ENCODE data around the gene NAPSA.
A peak's percentile ranks its signal among the peaks of the same experiment; 100 is the strongest.

Gene NAPSA

DNA sequence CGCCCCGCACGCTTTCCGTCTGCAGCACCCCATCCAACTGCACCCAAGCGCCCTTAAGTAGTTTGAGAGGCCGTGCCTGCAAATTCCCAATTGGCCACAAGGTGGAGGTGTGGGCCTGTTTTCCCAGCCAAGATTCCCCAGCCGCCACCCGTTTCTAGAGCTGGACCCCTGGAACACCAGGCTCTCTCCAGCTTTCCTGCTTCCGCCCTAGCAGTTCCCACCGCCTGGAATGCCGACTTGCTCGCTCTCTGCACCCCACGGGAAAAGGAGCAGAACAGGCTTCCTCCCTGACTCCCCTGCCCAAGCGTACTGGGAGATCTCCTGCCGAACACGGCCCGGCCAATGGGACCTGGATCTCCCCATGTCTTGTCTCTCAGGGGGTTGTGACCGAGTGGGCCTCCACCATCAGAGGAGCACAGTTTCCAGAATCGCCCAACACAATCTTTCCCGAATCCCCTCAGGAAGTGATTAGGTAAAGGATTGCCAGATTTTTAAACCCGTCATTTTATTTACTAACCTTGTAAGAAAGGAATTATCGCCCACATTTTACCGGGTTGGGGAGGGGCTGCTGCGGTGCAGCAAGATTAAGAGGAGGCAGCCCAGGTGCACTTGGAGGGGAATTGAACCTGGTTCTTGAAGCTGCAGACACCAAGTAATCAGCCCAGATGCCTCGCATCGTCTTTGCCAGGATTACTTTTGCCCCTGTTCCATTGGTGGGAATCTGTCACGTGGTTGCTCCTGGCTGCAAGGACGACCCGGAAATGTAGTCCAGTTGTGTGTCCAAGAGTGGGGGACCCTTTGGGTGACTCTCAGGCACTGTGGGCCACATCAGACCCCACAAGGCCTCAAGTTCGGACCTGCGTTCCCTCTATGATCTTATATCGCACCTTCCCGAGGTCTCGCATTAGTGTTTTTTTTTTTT lies 3.5 kb upstream of the NAPSA start:
- TF ChIP-seq, protein P1, sequence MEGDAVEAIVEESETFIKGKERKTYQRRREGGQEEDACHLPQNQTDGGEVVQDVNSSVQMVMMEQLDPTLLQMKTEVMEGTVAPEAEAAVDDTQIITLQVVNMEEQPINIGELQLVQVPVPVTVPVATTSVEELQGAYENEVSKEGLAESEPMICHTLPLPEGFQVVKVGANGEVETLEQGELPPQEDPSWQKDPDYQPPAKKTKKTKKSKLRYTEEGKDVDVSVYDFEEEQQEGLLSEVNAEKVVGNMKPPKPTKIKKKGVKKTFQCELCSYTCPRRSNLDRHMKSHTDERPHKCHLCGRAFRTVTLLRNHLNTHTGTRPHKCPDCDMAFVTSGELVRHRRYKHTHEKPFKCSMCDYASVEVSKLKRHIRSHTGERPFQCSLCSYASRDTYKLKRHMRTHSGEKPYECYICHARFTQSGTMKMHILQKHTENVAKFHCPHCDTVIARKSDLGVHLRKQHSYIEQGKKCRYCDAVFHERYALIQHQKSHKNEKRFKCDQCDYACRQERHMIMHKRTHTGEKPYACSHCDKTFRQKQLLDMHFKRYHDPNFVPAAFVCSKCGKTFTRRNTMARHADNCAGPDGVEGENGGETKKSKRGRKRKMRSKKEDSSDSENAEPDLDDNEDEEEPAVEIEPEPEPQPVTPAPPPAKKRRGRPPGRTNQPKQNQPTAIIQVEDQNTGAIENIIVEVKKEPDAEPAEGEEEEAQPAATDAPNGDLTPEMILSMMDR (IDR thresholded peaks at IDR 0.05; ENCODE audit: low read depth, low read length, missing control alignments): peak; percentile 80
- no peak for DNase-seq (ENCODE audit: low read depth)
- H3K4me3 ChIP-seq (ENCODE audit: low read depth, low read length): peak overlapping the region; percentile 79

DNA sequence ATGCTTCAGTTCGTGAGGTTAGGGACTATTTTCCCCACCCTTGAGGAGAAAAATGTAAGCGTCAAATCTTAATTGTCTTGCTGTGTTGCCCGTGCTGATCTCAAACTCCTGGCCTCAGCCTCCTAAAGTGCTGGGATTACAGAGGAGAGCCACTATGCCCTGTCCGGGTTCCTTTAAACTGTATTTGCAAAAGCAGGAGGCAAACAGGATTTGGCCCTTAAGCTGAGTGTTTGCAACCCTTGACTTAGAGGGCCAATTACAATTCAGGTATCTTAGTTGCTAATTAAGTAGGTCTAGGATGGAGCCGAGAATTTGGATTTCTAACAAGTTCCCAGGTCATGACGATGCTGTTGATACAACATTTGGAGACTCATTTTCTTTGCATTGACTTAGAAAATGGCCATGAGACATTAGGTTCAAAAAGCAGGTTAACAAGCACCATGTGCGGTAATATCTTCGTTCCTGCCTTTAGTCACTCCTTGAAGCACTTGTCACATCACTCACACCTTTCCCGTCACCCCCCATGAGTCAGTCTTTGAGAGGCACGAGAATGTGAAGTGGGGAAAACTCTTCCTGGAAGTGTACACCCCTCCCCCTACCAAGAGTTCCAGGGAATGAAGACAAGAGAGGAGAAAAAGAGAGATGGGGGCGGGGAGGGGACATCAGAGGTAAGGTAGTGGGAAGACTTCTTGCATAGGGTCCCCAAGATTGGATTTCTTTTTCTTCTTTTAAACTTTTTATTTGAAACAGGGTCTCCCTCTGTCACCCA lies 2.6 kb downstream of the NAPSA start:
- no peak for DNase-seq (ENCODE audit: low read depth)
- TF ChIP-seq, protein P1 (IDR thresholded peaks at IDR 0.05; ENCODE audit: low read depth, low read length, missing control alignments): no peak

DNA sequence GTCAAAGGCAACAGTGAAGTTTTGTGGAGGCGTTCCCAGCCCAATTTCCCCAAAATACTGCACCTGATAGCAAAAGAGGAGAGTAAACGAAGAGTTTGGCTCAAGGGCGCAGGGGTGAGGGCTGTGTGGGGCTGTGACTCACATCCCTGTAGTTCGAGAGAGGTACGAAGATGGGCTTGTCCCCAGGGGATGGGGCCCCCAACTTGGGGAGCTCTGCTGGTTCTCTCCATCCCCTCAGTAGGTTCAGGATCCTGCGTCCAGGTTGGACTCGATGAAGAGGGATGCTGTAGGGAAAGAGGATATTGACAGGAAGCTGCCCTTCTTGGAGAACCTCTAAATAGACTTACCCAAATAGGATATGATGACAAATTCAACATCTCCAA lies 3.4 kb downstream of the NAPSA start:
- DNase-seq (ENCODE audit: low read depth): no peak
- TF ChIP-seq, protein P1 (IDR thresholded peaks at IDR 0.05; ENCODE audit: low read depth, low read length, missing control alignments): no peak
- no peak overlapping the region for H3K4me3 ChIP-seq (ENCODE audit: low read depth, low read length)

More for the DNA sequence above, 2.6 kb downstream of the NAPSA start:
- no peak overlapping the region for H3K4me3 ChIP-seq (ENCODE audit: low read depth, low read length)

DNA sequence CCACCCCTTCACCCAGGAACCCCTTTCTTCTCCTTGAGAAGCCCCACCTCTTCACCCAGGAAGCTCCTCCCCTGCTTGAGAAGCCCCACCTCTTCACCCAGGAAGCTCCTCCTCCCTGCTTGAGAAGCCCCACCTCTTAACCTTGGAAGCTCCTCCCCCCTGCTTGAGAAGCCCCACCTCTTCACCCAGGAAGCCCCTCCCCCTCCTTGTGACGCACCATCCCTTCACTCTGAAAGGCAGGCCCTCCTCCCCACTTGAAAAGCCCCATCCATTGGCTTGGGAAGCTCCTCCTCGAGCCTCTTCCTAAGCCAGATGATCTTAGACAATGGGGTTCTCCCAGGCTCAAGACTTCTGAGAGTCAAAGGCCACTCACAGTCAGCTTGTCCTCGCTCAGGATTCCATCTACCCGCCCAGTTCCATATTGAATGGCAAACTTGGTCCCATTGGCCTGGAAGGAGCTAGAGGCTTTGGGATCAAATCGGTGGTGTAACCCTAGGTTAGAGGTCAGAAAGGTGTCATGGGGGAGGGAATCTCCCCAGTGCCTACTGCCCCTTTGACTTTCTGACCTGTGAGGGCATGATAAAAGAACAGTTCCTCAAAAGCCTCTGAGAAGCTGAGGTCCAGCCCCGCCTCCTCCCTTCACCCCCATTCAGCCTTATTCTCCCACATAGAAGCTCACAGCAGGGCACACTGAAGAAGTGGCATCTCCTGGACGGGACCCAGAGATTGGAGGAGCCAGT lies 4.0 kb downstream of the NAPSA start:
- TF ChIP-seq, protein P1 (IDR thresholded peaks at IDR 0.05; ENCODE audit: low read depth, low read length, missing control alignments): no peak
- DNase-seq (ENCODE audit: low read depth): no peak

DNA sequence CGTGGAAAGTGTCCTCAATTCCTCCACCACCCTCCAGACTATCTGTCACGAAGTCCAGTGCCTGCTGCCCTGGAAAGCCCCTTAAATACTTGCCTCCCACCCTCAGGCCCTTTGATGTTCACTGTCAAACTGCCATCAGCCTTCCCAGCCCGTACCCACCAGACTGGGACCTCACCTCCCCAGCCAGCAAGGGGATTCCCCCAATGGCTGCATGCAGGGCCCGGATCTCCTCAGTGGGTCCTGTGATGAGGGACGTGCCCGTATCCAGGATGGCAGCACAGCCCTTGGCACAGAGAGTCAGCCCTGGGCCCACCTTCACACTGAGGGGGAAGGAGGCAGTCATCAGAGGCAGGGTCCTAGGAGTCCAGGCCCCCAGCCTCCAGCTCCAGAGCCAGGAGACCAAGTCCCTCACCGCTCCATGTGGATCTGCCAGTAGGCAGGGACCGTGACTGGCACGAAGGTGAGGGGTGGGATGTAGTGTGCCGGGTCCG lies 6.1 kb downstream of the NAPSA start:
- peak overlapping the region; percentile 66 for H3K4me3 ChIP-seq (ENCODE audit: low read depth, low read length)
- no peak for DNase-seq (ENCODE audit: low read depth)
- TF ChIP-seq, protein P1 (IDR thresholded peaks at IDR 0.05; ENCODE audit: low read depth, low read length, missing control alignments): no peak

More for the DNA sequence above, 4.0 kb downstream of the NAPSA start:
- no peak overlapping the region for H3K4me3 ChIP-seq (ENCODE audit: low read depth, low read length)

DNA sequence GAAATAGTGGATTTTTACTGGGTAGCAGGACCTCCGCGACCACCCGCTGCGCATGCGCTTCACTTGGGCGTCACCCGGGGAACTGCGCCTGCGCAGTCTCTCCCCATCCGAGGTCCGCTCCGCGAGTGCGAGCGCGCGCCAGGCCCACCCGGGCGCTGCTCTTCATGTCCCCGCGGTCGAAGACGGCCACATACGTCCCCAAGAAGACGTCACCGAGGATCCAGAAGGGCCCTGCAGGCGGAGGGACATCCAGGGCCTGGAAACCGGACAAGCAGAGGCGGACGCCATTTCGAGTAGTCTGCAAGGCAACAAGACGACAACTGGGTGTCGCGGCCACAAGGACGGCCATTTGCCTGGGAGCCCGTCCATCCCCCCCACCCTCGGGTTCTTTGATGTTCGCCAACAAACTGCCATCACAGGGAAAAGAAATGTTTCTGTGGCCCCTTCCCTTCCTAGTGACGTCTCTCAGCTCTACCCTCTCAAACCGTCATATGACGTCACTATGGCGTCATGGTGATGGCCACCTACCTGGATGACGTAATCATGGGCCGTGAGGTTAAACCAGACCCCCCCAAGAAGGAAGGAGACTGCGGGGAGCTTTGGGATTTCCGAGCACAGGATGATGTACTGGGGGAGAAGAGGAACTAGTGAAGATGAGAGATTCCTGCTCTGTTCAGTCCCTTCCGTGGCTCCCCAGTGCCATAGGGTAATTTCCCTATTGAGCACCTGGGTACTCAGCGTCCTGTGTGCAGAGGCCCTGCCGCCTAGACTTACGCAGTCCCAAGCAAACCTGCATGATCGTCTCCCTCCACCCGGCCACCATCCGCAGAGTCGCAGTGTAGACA lies 6.7 kb downstream of the NAPSA start:
- TF ChIP-seq, protein P1 (IDR thresholded peaks at IDR 0.05; ENCODE audit: low read depth, low read length, missing control alignments): no peak
- peak overlapping the region; percentile 66 for H3K4me3 ChIP-seq (ENCODE audit: low read depth, low read length)
- no peak for DNase-seq (ENCODE audit: low read depth)

Data from GM12864 (cell line).